Measurements from ENCODE around the gene TBC1D3B. TPM values are rescaled to one million over a fixed set of nuclear protein-coding genes. Genes with fewer than 3 reads are reported as not detected.

Gene TBC1D3B
- total RNA-seq, 4 donors from 2014 or later = 3.4 to 69.3 (median 11.7) TPM

GRCh38 chr17:36136036-36136435, 40.4 kb downstream of the TBC1D3B start:
- no peak for DNase-seq
- H3K4me3 ChIP-seq = no peak overlapping the region
- TF ChIP-seq CTCF (IDR thresholded peaks at IDR 0.05) = no peak
- no peak for TF ChIP-seq POLR2A (IDR thresholded peaks at IDR 0.05)
- H3K27me3 ChIP-seq = no peaks in the 10 kb centered on the region
- peaks cover 0 to 17% (median 0%) of the 10 kb centered on the region in 4 donors for H3K4me1 ChIP-seq
- H3K36me3 ChIP-seq = no peaks in the 10 kb centered on the region
- no peak overlapping the region for H3K27ac ChIP-seq
- no peaks in the 10 kb centered on the region for H3K9me3 ChIP-seq

GRCh38 chr17:36135465-36135864, 41.0 kb downstream of the TBC1D3B start:
- TF ChIP-seq POLR2A (IDR thresholded peaks at IDR 0.05) (no peak), CTCF (IDR thresholded peaks at IDR 0.05) (no peak)
- no peak overlapping the region for H3K27ac ChIP-seq
- H3K9me3 ChIP-seq = no peaks in the 10 kb centered on the region
- no peak overlapping the region for H3K4me3 ChIP-seq
- no peak for DNase-seq
- H3K27me3 ChIP-seq = no peaks in the 10 kb centered on the region
- H3K4me1 ChIP-seq = peaks cover 0 to 17% (median 0%) of the 10 kb centered on the region in 4 donors
- H3K36me3 ChIP-seq = no peaks in the 10 kb centered on the region

DNA sequence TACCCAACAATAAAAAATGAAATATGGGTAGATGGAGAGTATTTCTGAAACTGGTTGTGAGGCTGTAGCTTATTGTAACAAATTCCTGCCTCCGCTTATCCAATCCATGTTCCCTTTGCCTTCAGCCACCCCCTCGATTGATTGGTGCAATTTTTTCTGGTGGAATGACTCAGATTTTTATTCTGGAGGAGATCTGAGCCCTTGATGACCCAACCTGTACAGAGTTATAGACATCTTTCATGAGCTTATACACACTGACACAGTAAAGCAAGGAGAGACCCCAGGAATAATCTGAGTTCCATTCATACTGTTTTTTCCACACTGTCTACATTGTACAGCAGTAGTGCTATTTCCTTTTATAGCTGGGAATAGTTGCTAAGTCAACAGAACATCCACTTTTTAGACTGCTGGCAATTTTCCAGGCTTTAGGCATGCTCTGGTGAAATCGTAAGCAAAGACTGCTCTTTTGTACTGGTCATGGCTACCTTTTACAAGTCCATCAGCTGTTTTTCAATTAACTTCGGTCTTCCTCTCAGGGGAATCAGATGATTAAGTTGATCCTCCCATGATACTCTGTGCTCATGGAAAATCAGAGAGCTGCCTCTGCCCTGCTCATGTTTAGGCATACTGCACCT, 42.7 kb downstream of the TBC1D3B start:
- H3K36me3 ChIP-seq = no peaks in the 10 kb centered on the region
- H3K9me3 ChIP-seq = no peaks in the 10 kb centered on the region
- H3K4me1 ChIP-seq = peaks cover 0 to 21% (median under 1%) of the 10 kb centered on the region in 4 donors
- H3K27ac ChIP-seq = no peak overlapping the region
- DNase-seq = no peak
- H3K27me3 ChIP-seq = no peaks in the 10 kb centered on the region
- no peak overlapping the region for H3K4me3 ChIP-seq
- TF ChIP-seq CTCF (IDR thresholded peaks at IDR 0.05) = no peak

- Histone ChIP-seq H3K4me3 (no peak overlapping the region), H3K27ac (no peak overlapping the region), H3K36me3 (no peaks in the 10 kb centered on the region), H3K4me1 (peaks cover 0 to 27% (median 11%) of the 10 kb centered on the region in 4 donors), H3K9me3 (no peaks in the 10 kb centered on the region), H3K27me3 (no peaks in the 10 kb centered on the region)
- TF ChIP-seq CTCF (IDR thresholded peaks at IDR 0.05) = no peak
- TF ChIP-seq POLR2A (IDR thresholded peaks at IDR 0.05) = no peak
- no peak for DNase-seq
Observed at GRCh38 chr17:36132421-36132831, 44.0 kb downstream of the TBC1D3B start.

DNA sequence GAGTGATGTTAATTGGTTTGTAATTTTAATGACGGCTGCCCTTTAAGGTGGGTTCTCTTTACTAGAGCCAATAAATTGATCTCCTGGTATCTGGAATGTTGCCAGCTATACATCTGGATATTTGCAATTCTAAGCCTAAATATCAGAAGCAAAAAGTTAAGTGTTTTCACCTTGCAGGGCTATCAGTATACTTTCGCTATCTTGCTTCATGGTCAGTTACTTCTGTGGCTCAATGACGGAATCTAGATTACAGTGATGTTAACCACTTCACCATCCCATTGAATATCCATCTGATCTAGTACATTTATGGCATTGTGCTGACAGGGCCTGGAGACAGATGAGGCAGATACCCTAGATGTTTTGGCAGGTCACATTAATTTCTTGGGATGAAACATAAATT, 44.5 kb downstream of the TBC1D3B start:
- no peak for TF ChIP-seq POLR2A (IDR thresholded peaks at IDR 0.05)
- no peak for TF ChIP-seq CTCF (IDR thresholded peaks at IDR 0.05)
- peaks cover 0 to 26% (median 12%) of the 10 kb centered on the region in 4 donors for H3K4me1 ChIP-seq
- DNase-seq = no peak
- no peaks in the 10 kb centered on the region for H3K36me3 ChIP-seq
- no peak overlapping the region for H3K4me3 ChIP-seq
- H3K27me3 ChIP-seq = no peaks in the 10 kb centered on the region
- no peak overlapping the region for H3K27ac ChIP-seq
- H3K9me3 ChIP-seq = no peaks in the 10 kb centered on the region
